H1 (cell line): Measurements from ENCODE around the gene WLS. TPM values are rescaled to one million over a fixed set of nuclear protein-coding genes. Genes with fewer than 3 reads are reported as not detected.

ENCODE experiments used
- CTCF ChIA-PET: fragments of 300-600 bp; sonication (Branson Sonifier 250); formaldehyde crosslinking; loops from one replicate; lab custom pipeline; 2021; ENCODE audit not compliant: partially characterized antibody; lab: Charles Lee
- POLR2A ChIA-PET: fragments of 300-600 bp; sonication (Branson Sonifier 250); formaldehyde crosslinking; loops from one replicate; lab custom pipeline; 2021; ENCODE audit warnings: inconsistent platforms; ENCODE audit not compliant: partially characterized antibody; lab: Charles Lee
- DNase-seq, 2 experiments: peaks; one replicate each; pipeline versions ENCODE4 v3.0.0 to v3.0.0-alpha.2; 2010 to 2022; ENCODE audit warnings: low spot score in 2 of 2, low read depth in 1 of 2, mixed read lengths in 1 of 2
- FAIRE-seq: peaks from 2 replicates; lab custom pipeline; 2011; peaks lifted over from hg19 to GRCh38; lab: Jason Lieb, UNC
- H2AFZ ChIP-seq: 2 replicates; pipeline ENCODE4 v1.8.1; 2012; ENCODE audit warnings: low read length, inconsistent platforms
- H2AK5ac ChIP-seq: 2 replicates; pipeline ENCODE4 v1.6.1; 2013; ENCODE audit warnings: low read depth, low read length
- H2BK120ac ChIP-seq: replicated peaks from 2 replicates; pipeline ENCODE3; 2013; ENCODE audit warnings: low read depth, low read length, inconsistent platforms
- H2BK12ac ChIP-seq: 2 replicates; pipeline ENCODE4 v1.6.1; 2013; ENCODE audit warnings: low read depth, low read length
- H2BK15ac ChIP-seq: 2 replicates; pipeline ENCODE4 v1.6.1; 2013; ENCODE audit warnings: low read length
- H2BK20ac ChIP-seq: 2 replicates; pipeline ENCODE4 v1.6.1; 2013; ENCODE audit warnings: low read length
- H2BK5ac ChIP-seq: 2 replicates; pipeline ENCODE4 v1.6.1; 2013; ENCODE audit warnings: low read depth, low read length
- H3K14ac ChIP-seq: 2 replicates; pipeline ENCODE4 v1.6.1; 2013; ENCODE audit warnings: inconsistent platforms; ENCODE audit not compliant: insufficient read length
- H3K18ac ChIP-seq: 2 replicates; pipeline ENCODE4 v1.6.1; 2013; ENCODE audit warnings: low read length; ENCODE audit errors: extremely low read depth
- H3K23ac ChIP-seq: 2 replicates; pipeline ENCODE4 v1.6.1; 2013; ENCODE audit warnings: inconsistent platforms; ENCODE audit not compliant: insufficient read length
- H3K23me2 ChIP-seq: 2 replicates; pipeline ENCODE4 v1.6.1; 2013; ENCODE audit warnings: low read depth, low read length
- H3K27ac ChIP-seq: 2 replicates; pipeline ENCODE4 v1.6.1; 2011; ENCODE audit warnings: low read depth, low read length, inconsistent platforms
- H3K27me3 ChIP-seq, 4 experiments: replicated peaks in 1 of 4; 1 replicate in 1 of 4; 2 replicates in 3 of 4; pipeline versions ENCODE4 v1.6.1 to v1.8.1; 2011 to 2013; ENCODE audit warnings: low read length in 3 of 4, mild to moderate bottlenecking in 3 of 4, inconsistent platforms in 2 of 4, mixed read lengths in 2 of 4, moderate library complexity in 1 of 4; ENCODE audit not compliant: control insufficient read depth in 3 of 4, insufficient read depth in 3 of 4; ENCODE audit errors: extremely low read depth in 1 of 4
- H3K36me3 ChIP-seq, 4 experiments: 2 replicates each; pipeline versions ENCODE4 v1.6.1 to v1.8.1; 2011 to 2013; ENCODE audit warnings: mild to moderate bottlenecking in 4 of 4, low read length in 3 of 4, moderate library complexity in 2 of 4, control low read depth in 1 of 4, inconsistent platforms in 1 of 4; ENCODE audit not compliant: insufficient read depth in 4 of 4, control insufficient read depth in 2 of 4
- H3K4ac ChIP-seq: replicated peaks from 2 replicates; pipeline ENCODE3; 2013; ENCODE audit warnings: low read length, low read depth, mixed read lengths, inconsistent platforms; ENCODE audit not compliant: insufficient read length
- H3K4me1 ChIP-seq, 4 experiments: replicated peaks in 1 of 4; 1 replicate in 1 of 4; 2 replicates in 3 of 4; pipeline versions ENCODE4 v1.6.1 to v1.8.1; 2011 to 2013; ENCODE audit warnings: low read length in 3 of 4, inconsistent platforms in 2 of 4, mixed read lengths in 1 of 4; ENCODE audit not compliant: insufficient read depth in 4 of 4, control insufficient read depth in 3 of 4
- H3K4me2 ChIP-seq, 2 experiments: 2 replicates each; pipeline versions ENCODE4 v1.6.1 to v1.8.1; 2011 to 2013; ENCODE audit warnings: low read depth in 2 of 2, low read length in 2 of 2, control low read depth in 1 of 2, inconsistent platforms in 1 of 2, mild to moderate bottlenecking in 1 of 2; ENCODE audit not compliant: insufficient read depth in 1 of 2
- H3K4me3 ChIP-seq, 4 experiments: fragments of 200-600, 300-600 bp in 1 of 4; sonication (generic), shearing (Covaris generic), sonication (Bioruptor Twin) in 1 of 4; 2 replicates each; pipeline versions ENCODE4 v1.5.1 to v1.8.1; 2011 to 2016; ENCODE audit warnings: low read length in 4 of 4, low read depth in 3 of 4, control low read depth in 2 of 4, inconsistent platforms in 2 of 4, mild to moderate bottlenecking in 2 of 4, mixed read lengths in 1 of 4, moderate library complexity in 1 of 4; ENCODE audit not compliant: insufficient read depth in 2 of 4; ENCODE audit errors: extremely low read depth in 1 of 4
- H3K56ac ChIP-seq: replicated peaks from 2 replicates; pipeline ENCODE3; 2013; ENCODE audit warnings: low read depth, mild to moderate bottlenecking, mixed read lengths, low read length, inconsistent platforms; ENCODE audit not compliant: insufficient read length
- H3K79me1 ChIP-seq: 2 replicates; pipeline ENCODE4 v1.6.1; 2013; ENCODE audit warnings: low read depth, low read length, control low read depth
- H3K79me2 ChIP-seq, 2 experiments: 2 replicates each; pipeline versions ENCODE4 v1.6.1 to v1.8.1; 2012 to 2013; ENCODE audit warnings: low read length in 2 of 2, mild to moderate bottlenecking in 2 of 2, inconsistent platforms in 1 of 2; ENCODE audit not compliant: insufficient read depth in 2 of 2, control insufficient read depth in 1 of 2
- H3K9ac ChIP-seq, 4 experiments: replicated peaks in 1 of 4; 1 replicate in 1 of 4; 2 replicates in 3 of 4; pipeline versions ENCODE4 v1.6.1 to v1.8.1; 2011 to 2013; ENCODE audit warnings: low read depth in 3 of 4, low read length in 3 of 4, control low read depth in 2 of 4, mild to moderate bottlenecking in 2 of 4, moderate library complexity in 2 of 4, inconsistent platforms in 1 of 4; ENCODE audit errors: extremely low read depth in 1 of 4
- H3K9me3 ChIP-seq, 2 experiments: 2 replicates each; pipeline versions ENCODE4 v1.6.1 to v1.8.1; 2012 to 2013; ENCODE audit warnings: mild to moderate bottlenecking in 2 of 2, moderate library complexity in 2 of 2, control low read depth in 1 of 2, inconsistent platforms in 1 of 2, low read depth in 1 of 2, low read length in 1 of 2, mixed read lengths in 1 of 2; ENCODE audit not compliant: insufficient read depth in 2 of 2
- H4K20me1 ChIP-seq, 2 experiments: replicated peaks in 1 of 2; 2 replicates each; pipeline versions ENCODE3 to v1.8.1; 2011 to 2013; ENCODE audit warnings: inconsistent platforms in 2 of 2, low read length in 2 of 2, mild to moderate bottlenecking in 1 of 2; ENCODE audit not compliant: insufficient read depth in 2 of 2, control insufficient read depth in 1 of 2
- H4K5ac ChIP-seq: 2 replicates; pipeline ENCODE4 v1.6.1; 2013; ENCODE audit warnings: low read length, low read depth, mixed read lengths, inconsistent platforms; ENCODE audit not compliant: insufficient read length
- H4K8ac ChIP-seq: 2 replicates; pipeline ENCODE4 v1.8.0; 2013; ENCODE audit warnings: mild to moderate bottlenecking, moderate library complexity, low read length, inconsistent platforms; ENCODE audit not compliant: insufficient read depth; ENCODE audit errors: extremely low read depth
- H4K91ac ChIP-seq: replicated peaks from 2 replicates; pipeline ENCODE3; 2013; ENCODE audit warnings: low read length, mixed read lengths, inconsistent platforms; ENCODE audit not compliant: insufficient read length
- CBX8 ChIP-seq: fragments of 300-800, 300-1000 bp; sonication (generic); IDR thresholded peaks from 2 replicates; pipeline ENCODE4 v1.7.1; 2016; ENCODE audit warnings: low read depth, low read length, borderline replicate concordance
- EP300 ChIP-seq, 2 experiments: IDR thresholded peaks; 1 replicate in 1 of 2; 2 replicates in 1 of 2; pipeline ENCODE4 v1.6.1; 2011 to 2012; ENCODE audit warnings: low read depth in 2 of 2, low read length in 2 of 2, mild to moderate bottlenecking in 2 of 2, borderline replicate concordance in 1 of 2, inconsistent platforms in 1 of 2, moderate library complexity in 1 of 2
- FOSL1 ChIP-seq: IDR thresholded peaks from 2 replicates; pipeline ENCODE4 v1.6.1; 2011; ENCODE audit warnings: mild to moderate bottlenecking, low read depth, low read length, moderate library complexity; ENCODE audit not compliant: insufficient read depth
- JUN ChIP-seq: IDR thresholded peaks from 2 replicates; pipeline ENCODE4 v1.6.1; 2011; ENCODE audit warnings: low read depth, mild to moderate bottlenecking, improper control_type of control experiment, low read length
- NANOG ChIP-seq: IDR thresholded peaks from 2 replicates; pipeline ENCODE4 v1.6.1; 2011; ENCODE audit warnings: low read length, low read depth, mild to moderate bottlenecking, inconsistent platforms; ENCODE audit not compliant: insufficient read depth, poor library complexity, severe bottlenecking
- NRF1 ChIP-seq: IDR thresholded peaks from 2 replicates; pipeline ENCODE4 v1.6.1; 2011; ENCODE audit warnings: mild to moderate bottlenecking, low read depth, low read length, improper control_type of control experiment
- POLR2A ChIP-seq, 2 experiments: IDR thresholded peaks; 1 replicate in 1 of 2; 2 replicates in 1 of 2; pipeline ENCODE4 v1.6.1; 2011; ENCODE audit warnings: low read depth in 2 of 2, low read length in 2 of 2, mild to moderate bottlenecking in 2 of 2; ENCODE audit errors: control extremely low read depth in 1 of 2
- SIRT6 ChIP-seq: IDR thresholded peaks from one replicate; pipeline ENCODE4 v1.7.1; 2012; ENCODE audit warnings: low read length, inconsistent platforms
- WGBS, 2 experiments: shearing (Covaris generic) in 1 of 2; methylation state at CpG; one replicate each; pipeline versions ENCODE4 v1.1.6 to v1.1.7; 2013 to 2015; ENCODE audit warnings: low lambda C conversion rate in 2 of 2, mixed read lengths in 2 of 2, inconsistent platforms in 1 of 2, low coverage in 1 of 2, missing lambda C conversion rate in 1 of 2; ENCODE audit not compliant: insufficient replicate concordance in 2 of 2, insufficient coverage in 1 of 2, insufficient read length in 1 of 2; ENCODE audit errors: extremely low coverage in 1 of 2, missing lambda C conversion rate in 1 of 2; 5-methylcytosine and 5-hydroxymethylcytosine counted together
- polyA plus RNA-seq, 7 experiments: library from polyadenylated mRNA; depleted of rRNA in 3 of 7; stranded (reverse) in 5 of 7; unstranded in 2 of 7; fragments of >200 nt in 5 of 7; fragments of 200-250 nt in 2 of 7; gene quantifications; 1 replicate in 5 of 7; 2 replicates in 1 of 7; 4 replicates in 1 of 7; pipeline versions ENCODE4 v1.2.1 to v1.2.3, GENCODE V29; 2011 to 2013; ENCODE audit warnings: missing spikeins in 2 of 7, mixed read lengths in 2 of 7
- total RNA-seq: library from RNA; stranded (reverse); fragmentation: NEBNext Ultra II Directional; extraction: Animal tissue kit (Norgen Biotek cat#: 25700); gene quantifications from 2 replicates; pipeline ENCODE4 v1.2.1, GENCODE V29; 2021

Gene WLS
- total and polyA plus RNA-seq, 2 of the 8 experiments (the other 6 are each of a cell fraction or from before 2014, with no cell fraction given): 1.2 to 2.7 TPM

- 89% methylated on average over 2 of the region's 2 CpGs; no CpG with 5 or more reads in 1 of the 2 experiments for WGBS, 2 experiments
- H3K14ac ChIP-seq: no peak overlapping the region
- no peak overlapping the region for H3K4me2 ChIP-seq
- ChIA-PET POLR2A (no interaction called here), CTCF (interaction anchor here (0.7 to 2.2 kb wide), 8 partner anchors 9 to 186 kb away, joined by 3 to 18 read pairs (median 4); no protein-coding TSS in a partner anchor)
- no peak overlapping the region for H3K4me3 ChIP-seq
- no peak overlapping the region for H3K56ac ChIP-seq
- H3K23ac ChIP-seq: no peak overlapping the region
- no peaks in the 10 kb centered on the region for H3K27me3 ChIP-seq
- no peak overlapping the region for H3K9ac ChIP-seq
- no peak overlapping the region for H3K18ac ChIP-seq
- no peaks in the 10 kb centered on the region for H3K79me1 ChIP-seq
- H3K23me2 ChIP-seq: no peaks in the 10 kb centered on the region
- H4K91ac ChIP-seq: no peak overlapping the region
- H3K4ac ChIP-seq: no peak overlapping the region
- no peaks in the 10 kb centered on the region for H4K20me1 ChIP-seq
- FAIRE-seq (no peak), DNase-seq (no peak)
- no peak overlapping the region for H2AK5ac ChIP-seq
- H2AFZ ChIP-seq: no peak overlapping the region
- H4K8ac ChIP-seq: no peak overlapping the region
- no peak overlapping the region for H4K5ac ChIP-seq
- H3K79me2 ChIP-seq: no peaks in the 10 kb centered on the region
- no peak overlapping the region for H2BK15ac ChIP-seq
- H3K9me3 ChIP-seq: no peaks in the 10 kb centered on the region
- no peak overlapping the region for H2BK120ac ChIP-seq
- H3K4me1 ChIP-seq: no peaks in the 10 kb centered on the region
- no peak overlapping the region for H3K27ac ChIP-seq
- H2BK20ac ChIP-seq: no peak overlapping the region
- no peak overlapping the region for H2BK12ac ChIP-seq
- TF ChIP-seq SIRT6: no peak
- TF ChIP-seq NANOG: no peak
- no peak for TF ChIP-seq NRF1
- TF ChIP-seq POLR2A (IDR thresholded peaks at IDR 0.05; ENCODE audit: control extremely low read depth in 1 of 2, low read depth in 2 of 2, low read length in 2 of 2): no peak
- no peak for TF ChIP-seq JUN
- TF ChIP-seq CBX8: no peak
- no peak for TF ChIP-seq EP300 (IDR thresholded peaks at IDR 0.05; ENCODE audit: borderline replicate concordance in 1 of 2, low read depth in 2 of 2, low read length in 2 of 2)
- TF ChIP-seq FOSL1: no peak
- no peaks in the 10 kb centered on the region for H3K36me3 ChIP-seq
- no peak overlapping the region for H2BK5ac ChIP-seq
Observed at GRCh38 chr1:68157416-68157815, 74.9 kb downstream of the WLS start.
